H54 (cell line): ENCODE results near the gene FHOD1.

ENCODE experiments used
- DNase-seq: peaks from one replicate; pipeline ENCODE4 v3.0.0; 2011; ENCODE audit warnings: low spot score, mixed read lengths; ENCODE audit not compliant: insufficient read length
- FAIRE-seq: peaks from 3 replicates; lab custom pipeline; 2011; peaks lifted over from hg19 to GRCh38; lab: Jason Lieb, UNC
- POLR2A ChIP-seq: IDR thresholded peaks from 2 replicates; pipeline ENCODE4 v1.6.1; 2011; ENCODE audit warnings: low read depth, mild to moderate bottlenecking, low read length

The FHOD1 gene

DNA sequence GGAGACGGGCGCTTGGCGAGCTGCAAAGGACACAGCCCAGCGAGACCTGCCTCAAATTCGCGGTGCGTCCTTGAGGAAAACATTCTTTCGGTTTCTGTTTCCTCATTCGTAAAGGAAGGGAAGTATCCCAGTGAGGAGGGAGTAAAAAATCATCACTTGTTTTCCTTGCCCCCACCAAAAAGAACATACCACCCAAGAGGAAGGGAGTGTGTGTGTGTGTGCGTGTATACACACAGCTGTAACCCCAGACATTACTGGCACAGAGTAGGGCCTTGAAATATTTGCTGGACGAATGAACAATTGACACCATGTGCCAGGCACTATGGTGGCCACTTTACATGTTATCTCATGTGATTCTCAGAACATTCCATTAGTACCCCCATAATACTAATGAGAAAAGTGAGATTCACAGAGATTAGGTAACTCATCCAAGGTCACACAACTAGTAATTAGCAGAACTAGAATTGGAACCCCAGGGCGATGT lies 61.6 kb downstream of the FHOD1 start:
- FAIRE-seq = no peak
- DNase-seq = no peak
- no peak for TF ChIP-seq POLR2A

DNA sequence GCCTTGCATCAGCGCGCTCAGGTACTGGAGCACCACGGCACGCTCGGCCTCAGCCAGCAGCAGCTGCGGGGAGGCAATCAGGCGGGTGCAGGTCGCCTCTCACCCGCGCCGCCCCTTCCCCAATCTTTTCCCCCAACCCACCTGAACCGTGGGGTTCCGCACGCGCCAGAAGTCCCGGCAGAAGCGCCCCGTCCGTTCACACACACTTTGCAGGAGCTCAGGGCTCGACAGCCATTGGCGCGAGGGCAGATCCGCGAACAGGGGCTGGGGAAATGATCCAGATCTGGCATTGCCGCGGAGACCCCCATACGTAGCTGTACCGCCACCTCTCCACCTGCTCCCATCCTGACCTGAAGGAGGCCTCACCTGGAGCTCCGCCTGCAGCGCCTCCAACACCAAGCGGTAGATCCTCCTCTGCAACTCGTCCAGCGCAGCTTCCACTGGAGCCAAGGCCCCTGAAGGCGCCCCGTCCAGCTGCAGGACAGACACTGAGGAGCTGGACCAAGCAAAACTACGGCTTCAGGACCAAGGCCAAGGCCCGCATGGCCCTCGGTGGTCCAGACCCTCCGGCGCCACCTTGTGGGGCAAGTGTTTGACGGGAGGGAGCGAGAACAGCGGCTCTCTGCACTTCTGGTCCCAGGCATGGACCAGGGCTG lies 62.2 kb downstream of the FHOD1 start:
- DNase-seq (peak; percentile 81), FAIRE-seq (no peak)
- no peak for TF ChIP-seq POLR2A

DNA sequence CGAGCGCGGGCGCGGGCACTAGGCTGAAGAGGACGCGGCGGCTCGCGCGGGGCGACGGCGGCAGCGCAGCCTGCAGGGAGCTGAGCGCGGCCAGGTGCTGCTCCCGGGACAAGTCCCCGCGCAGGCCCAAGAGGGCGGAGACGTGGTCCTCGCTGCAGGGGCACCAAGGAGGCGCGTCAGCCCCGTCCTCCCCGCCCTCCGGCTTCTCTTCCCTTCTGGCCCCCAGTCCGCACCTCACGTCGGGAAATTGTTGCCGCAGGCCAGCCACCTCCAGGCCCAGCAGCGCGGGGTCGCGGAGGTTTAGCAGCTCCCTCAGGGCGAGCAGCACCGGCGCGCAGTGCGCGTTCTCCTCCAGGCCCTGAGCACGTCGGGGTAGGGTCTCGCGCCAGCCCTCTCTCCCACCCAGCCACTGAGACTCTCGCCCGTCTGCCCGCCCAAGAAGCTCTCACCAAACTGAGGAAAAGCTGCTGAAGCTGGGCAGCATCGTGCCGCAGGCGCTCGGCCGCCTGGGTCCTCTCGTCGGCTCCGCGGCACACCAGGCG lies 62.8 kb downstream of the FHOD1 start:
- no peak for TF ChIP-seq POLR2A
- DNase-seq = no peak
- no peak for FAIRE-seq

DNA sequence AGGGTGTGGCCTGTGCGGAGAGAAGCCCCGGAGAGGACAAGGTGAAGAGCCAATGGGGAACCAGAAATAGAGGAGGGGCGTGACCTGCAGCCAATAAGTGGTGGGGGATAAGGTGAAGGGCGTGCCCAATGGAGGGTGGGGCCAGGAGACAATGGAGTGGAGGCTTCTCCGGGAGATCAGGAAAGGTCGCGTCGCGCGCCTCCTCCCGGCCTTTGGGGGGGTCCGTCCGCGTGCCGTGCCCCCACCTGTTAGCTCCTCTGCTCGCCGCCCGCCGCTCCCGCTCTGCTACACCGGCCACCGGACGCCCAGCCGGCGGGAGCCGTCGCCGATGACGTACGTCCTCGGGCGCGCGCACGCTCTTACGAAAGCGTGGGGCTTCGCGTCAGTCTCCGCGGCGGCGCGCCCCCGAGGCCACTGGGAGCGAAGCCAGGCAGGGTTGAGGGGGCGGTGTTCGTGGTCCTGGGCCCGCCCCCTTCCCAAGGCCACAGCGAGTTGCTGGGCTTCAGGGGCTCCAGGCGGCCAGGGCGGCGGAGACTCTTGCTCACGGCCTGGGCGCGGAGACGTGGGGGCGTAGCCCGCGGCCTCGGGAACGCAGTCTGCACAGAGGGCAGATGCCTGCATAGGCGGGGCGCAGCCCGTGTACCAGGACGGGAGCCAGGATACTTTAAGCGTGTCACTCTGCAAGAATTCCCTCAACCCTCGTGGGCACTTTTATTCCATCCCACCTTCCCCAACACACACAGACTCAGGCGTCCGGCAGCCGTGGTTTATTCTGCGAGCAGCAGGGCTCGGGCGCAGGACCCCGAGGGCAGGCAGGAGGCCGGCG lies 63.4 kb downstream of the FHOD1 start, which contains the start of gene MATCAP1:
Gene MATCAP1 (minus strand): TSS at position 337 of the 826 bp plus-strand sequence. CDS start 3,353 bp downstream, outside the sequence.
- FAIRE-seq (peak; percentile 73), DNase-seq (peak; percentile 99)

DNA sequence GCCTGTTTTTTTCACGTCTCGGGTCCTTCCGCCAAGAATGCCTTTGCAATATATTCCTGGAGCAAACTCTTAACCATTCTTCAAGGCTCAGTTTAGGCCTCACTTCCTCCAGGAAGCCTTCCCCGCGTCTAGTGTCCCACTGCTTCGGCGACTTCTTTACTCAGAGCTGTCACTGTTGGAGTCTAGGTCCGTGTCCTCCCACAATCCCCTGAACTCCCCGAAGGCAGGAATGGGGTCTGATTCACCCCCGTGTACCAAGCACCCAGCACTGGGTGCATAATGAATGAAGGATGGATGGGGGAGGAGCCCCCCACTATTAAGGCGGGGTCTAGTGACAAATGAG lies 64.0 kb downstream of the FHOD1 start:
- FAIRE-seq = no peak
- TF ChIP-seq POLR2A = no peak
- DNase-seq = no peak

More for the DNA sequence above, 63.4 kb downstream of the FHOD1 start, which contains the start of gene MATCAP1:
- TF ChIP-seq POLR2A = peak; percentile 51; the same call in 1 of the 2 replicates

DNA sequence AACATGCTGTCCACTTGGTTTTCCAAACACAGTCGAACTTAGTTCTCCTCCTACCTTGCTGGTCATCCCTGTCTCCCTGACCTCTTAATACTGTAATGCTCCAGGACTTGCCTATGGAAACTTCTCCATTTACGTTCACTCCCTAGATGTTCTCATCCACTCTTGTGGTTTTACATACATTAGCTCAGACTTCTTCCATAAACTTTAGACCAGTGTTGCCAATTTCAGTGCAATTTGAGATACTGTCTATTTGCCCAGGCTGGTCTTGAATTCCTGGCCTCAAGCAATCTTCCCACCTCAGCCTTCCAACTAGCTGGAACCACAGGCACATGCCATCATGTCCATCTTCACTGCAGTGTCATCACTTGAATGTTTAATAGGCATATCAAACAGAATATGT lies 65.0 kb downstream of the FHOD1 start:
- no peak for DNase-seq
- TF ChIP-seq POLR2A = no peak
- FAIRE-seq = no peak

DNA sequence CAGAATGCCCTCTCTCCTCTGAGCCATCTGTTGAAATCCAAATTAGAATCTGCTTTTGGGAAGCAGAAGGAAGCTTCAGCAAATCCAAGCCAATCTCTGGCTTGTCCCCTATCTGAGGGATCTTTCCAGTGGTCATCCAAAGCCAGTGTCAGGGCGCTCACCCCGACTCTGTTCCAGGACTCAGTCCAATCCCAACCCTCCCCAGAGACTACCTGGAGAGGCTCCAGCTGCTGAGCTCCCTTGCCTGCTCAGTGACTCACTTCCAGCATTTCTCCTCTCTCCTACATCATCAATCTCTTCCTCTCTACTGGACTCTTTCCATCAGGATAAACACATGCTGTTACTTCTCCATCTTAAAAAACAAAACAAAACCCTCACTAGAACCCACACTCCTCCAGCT lies 65.9 kb downstream of the FHOD1 start:
- TF ChIP-seq POLR2A = no peak
- DNase-seq (peak; percentile 95), FAIRE-seq (peak; percentile 65)

DNA sequence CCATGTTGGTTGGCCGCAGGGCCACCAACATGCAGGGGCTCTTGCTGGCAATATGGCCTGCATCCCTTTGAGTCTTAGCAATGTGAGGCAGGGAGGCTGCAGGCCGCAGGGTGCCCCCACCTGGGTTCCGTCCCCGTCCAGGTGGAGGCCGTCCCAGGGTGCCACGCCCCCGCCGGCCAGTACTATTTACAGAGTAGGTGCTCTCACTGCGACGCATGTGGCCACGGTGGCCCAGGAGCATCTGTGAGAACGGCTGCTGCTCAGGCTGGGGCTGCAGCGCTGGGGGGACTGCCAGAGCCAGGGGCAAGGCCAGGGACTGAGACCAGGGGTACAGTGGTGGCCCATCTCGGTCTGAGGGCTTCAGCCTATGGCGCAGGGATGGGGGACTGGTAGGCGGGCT lies 67.1 kb downstream of the FHOD1 start:
- DNase-seq (no peak), FAIRE-seq (no peak)
- TF ChIP-seq POLR2A = no peak

DNA sequence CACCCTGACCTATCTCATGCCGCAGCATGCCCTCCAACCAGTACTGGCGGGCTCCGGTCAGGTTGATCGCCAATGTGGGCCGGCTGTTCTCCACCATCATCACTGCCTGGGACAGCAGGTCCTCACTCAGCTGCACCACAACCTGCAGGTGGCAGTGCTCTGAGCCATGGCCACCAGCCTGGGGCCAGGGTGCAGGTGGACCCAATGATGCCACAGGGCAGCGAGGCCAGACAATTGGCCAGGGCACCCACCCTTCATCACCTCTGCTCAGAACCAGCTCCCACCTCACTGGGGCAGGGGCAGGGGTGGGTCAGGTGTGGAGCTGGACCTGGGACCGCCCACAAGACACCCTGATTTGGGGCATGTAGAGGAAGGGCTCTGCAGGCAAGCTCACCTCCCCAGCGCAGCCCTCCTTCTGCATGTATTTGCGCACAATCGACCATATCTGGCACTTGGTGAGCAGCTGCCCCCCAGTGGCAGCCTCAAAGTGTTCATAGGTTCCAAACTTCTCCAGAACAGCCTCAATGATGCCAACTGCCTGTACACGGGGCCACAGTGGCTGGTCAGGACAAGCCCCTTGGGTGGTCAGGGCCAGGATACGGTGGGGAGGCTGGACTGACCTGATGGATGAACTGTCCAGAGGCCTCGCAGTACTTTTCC lies 67.7 kb downstream of the FHOD1 start:
- FAIRE-seq = no peak
- no peak for TF ChIP-seq POLR2A
- no peak for DNase-seq
